Activated CD4-positive, alpha-beta T cell treated with anti-CD3 and anti-CD28 coated beads for 1 hour (primary cell): ENCODE results near the gene TXNDC12.
"Not testable (repeated sequence)": the region's sequence is repeated elsewhere in the genome, so short reads cannot be mapped to it uniquely, and the experiment has no call there.

Source experiments
- DNase-seq: peaks from one replicate; pipeline ENCODE4 v3.0.0-alpha.2; 2020

The TXNDC12 gene

DNA sequence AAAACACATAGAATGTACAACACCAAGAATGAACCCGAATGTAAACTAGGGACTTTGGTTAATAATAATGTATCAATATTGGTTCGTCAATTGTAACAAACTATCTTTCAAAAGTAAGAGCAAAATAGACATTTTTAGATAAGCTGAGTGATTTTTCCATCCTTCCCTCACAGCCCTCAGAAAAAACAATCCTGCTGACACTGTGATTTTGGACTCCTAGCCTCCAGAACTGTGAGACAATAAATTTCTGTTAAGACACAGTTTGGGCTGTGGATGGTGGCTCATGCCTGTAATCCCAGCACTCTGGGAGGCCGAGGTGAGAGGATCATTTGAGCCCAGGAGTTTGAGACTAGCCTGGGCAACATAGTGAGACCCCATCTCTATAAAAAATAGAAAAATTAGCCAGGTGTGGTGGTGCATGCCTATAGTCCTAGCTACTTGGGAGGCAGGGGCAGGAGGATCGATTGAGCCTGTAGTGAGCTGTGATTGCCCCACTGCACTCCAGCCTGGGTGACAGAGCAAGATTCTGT, 9.3 kb downstream of the TXNDC12 start:
- DNase-seq: not testable (repeated sequence)

DNA sequence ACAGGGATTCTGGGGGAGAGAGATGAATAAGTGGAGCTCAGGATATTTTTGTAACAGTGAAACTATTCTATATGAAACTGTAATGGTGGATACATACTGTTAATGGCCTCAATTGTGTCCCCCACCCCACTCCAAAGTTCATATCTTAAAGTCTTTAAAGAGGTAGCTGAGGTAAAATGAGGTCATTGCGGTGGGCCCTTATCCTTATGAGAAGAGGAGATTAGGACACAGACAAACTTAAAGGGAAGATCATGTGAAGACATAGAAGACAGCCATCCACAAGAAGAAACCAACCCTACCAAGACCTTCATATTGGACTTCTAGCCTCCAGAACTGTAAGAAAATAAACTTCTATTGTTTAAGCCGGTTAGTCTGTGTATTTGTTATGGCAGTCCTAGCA, 9.8 kb downstream of the TXNDC12 start:
- DNase-seq: no peak

DNA sequence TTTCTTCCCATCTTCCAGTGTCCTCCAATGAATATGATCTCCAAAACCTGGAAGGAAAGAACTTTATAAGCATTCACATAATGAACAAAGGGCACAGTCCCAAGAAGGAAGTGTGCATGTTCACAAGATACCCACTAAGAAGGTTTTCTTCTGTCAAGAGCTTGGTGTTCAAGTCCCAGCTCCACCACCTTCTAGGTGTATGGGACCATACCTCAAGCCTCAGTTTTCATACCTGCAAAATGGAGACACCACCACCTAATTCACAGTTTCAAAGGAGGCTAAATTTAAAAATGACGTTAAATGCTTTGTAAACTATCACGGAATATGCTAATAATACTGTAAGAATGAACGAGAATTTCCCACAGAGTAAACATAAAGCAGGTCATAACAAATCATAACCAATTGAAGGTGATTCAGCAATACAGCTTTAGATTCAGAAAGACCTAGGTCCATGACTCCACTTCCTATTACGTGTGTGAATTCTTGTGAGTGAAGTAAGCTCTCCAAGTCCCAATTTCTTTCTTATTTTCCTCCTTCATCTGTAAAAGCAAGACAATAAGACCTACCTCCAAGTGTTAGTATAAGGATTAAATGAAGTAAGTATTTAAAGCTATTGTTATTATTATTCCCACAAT, 13.3 kb downstream of the TXNDC12 start:
- DNase-seq: no peak

DNA sequence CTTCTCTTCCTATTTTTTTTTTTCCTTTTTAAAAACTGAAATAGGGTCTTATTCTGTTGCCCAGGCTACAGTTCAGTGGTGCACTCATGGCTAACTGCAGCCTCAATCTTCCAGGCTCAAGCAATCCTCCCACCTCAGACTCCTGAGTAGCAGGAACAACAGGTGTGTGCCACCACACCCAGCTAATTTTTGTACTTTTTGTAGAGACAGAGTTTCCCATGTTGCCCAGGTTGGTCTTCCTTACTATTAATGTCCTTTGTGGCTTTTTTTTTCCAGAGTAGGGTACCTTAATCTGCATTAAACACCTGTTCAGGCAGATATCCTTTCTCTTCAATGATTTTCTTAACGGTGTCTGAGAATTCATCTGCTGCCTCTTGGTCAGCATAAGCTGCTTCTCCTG, 17.1 kb downstream of the TXNDC12 start:
- DNase-seq: no peak

DNA sequence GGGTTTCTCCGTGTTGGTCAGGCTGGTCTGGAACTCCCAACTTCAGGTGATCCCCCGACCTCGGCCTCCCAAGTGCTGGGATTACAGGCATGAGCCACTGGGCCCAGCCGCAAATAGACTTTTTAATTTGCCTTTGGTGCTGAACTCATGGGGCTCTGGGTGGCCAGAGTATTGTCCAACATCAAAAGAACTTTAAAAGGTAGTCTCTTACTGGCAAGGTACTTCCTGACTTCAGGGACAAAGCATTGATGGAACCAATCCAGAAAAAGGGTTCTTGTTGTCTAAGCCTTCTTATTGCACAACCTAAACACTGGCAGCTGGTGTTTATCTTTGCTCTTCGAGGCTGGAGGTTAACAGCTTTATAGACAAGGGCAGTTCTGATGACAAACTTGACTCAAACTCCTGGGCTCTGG, 17.6 kb downstream of the TXNDC12 start:
- DNase-seq: no peak

DNA sequence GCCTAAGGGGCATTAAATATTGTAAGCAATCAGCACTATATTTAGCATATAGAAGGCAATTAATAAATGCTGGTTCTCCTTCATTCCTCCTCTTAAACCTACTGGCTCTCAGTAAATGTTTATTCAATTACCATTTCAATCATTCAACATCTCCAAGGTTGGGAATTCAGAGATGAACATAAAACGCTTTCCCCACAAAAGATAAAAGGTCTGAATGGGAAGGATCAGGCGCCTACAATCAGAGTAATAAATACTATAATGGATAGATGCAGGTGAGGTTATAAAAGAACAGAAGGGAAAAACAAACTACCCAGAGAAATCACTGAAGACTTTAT, 21.0 kb downstream of the TXNDC12 start:
- DNase-seq: no peak

DNA sequence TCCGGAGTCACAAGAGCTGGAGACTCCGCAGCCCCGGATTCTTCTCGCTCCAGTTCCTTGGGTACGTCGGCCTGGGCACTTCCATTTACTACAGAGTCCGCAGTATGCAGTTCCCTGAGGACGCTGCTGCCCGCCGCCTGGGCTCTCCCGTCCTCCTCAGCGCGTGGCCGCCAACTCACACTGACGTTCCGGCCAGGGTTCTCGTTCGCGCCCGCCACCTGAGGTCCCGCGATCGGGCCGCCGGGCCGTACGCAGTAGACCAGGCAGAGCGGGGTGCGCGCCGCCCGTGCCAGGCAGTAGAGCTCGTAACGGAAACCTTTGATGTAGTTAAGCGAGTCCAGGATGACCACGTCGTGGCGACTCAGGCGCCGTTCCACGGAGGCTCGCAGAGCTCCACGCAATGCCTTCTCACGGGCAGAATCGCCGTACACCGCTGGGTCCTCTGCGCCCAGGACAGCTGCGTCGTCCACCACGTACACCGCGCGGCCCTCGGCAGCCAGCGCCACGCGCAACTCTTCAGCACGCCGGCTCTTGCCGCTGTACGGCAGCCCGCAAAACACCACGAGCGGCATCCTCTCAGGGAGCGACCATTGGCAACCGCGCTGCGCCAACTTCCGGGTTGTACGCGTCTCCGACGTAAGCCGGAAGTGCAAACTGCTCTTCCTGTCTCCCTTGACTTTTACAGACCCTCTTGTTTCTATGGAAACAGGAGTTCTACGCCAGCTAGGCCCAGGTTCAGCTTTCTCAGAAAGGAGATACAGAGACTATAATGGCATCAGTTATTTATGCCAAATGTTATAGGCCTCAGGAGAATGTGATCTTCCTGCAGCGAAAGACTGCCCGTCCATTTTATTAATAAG, 21.6 kb downstream of the TXNDC12 start, which contains the start of gene KTI12:
Gene KTI12 (minus strand): TSS at position 621 of the 860 bp plus-strand sequence. CDS start 49 bp downstream, at position 572.
- peak; percentile 78 for DNase-seq

DNA sequence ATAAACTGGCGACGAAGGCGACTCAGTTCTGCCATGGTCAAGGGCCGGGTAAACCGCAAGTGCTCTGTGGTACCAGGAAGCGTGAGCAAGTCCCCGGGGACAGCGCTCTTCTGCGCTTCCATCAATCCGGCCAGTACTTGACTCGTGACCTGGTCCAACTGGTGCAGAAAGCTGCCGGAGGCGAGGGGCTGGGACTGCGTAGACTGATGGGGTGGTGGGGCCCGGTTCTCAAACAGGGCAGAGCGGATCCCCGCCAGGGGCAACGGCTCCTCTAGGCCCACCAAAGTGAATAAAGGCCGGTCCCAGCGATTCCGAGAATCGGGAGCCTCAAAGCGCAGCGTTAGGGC, 22.2 kb downstream of the TXNDC12 start:
- DNase-seq: no peak

DNA sequence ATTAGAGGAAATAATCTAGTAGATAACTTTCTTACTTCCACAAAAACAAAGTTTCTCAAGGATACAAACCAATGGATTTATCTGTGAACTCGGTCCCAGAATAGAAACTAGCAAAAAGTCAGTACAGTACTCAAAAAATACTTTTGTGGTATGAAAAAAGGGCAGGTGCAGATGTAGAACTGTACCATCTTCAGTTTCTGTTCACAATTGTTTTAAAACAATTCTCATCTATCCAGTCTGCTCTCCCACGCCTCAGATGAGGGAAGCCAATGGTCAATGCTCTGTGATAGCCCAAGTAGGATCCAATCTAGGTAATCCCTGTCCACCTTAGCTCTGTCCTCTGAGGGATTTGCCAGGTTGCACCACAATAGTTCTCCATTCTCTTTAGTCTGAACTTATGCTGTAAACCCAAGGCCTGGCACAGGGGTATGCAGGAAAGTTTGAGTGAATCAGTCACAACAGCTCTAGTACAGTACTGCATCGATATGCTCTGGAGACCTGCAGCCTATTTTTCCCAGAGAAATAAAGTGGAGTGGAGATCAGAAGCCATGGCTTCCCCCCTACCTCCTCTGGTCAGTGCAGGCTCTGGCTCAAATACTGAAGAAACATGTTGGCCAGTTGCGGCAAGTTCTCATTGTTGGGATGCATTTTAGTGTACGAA, 22.7 kb downstream of the TXNDC12 start:
- DNase-seq: no peak

DNA sequence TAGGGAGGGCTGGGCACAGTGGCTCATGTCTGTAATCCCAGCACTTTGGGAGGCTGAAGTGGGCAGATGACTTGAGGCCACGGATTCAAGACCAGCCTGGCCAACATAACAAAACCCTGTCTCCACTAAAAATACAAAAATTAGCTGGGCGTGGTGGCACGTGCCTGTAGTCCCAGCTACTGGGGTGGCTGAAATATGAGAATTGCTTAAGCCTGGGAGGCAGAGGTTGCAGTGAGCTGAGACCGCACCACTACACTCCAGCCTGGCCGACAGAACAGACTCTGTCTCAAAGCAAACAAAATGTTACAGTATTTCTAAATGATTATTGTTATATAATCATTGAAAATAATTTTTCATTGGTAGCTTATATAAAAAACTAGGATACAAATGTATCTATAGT, 26.2 kb downstream of the TXNDC12 start:
- DNase-seq: not testable (repeated sequence)

DNA sequence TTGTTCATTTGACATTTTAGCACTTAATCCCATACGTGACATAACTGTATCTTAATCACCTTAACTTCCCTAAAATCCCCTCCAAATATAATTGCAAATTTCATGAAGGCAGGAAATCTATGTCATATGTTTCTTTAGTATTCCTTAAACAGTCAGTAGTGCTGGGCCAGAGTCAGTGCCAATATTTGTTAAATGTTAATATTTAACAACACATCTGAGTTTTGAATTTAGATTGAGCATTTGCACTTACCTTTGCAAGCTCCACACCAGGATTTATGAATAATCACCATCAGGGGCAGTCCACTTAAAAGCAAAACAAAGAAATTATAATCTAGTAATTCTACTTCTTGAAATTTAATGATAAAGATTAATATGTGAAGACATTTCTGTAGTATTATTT, 26.7 kb downstream of the TXNDC12 start:
- DNase-seq: no peak

DNA sequence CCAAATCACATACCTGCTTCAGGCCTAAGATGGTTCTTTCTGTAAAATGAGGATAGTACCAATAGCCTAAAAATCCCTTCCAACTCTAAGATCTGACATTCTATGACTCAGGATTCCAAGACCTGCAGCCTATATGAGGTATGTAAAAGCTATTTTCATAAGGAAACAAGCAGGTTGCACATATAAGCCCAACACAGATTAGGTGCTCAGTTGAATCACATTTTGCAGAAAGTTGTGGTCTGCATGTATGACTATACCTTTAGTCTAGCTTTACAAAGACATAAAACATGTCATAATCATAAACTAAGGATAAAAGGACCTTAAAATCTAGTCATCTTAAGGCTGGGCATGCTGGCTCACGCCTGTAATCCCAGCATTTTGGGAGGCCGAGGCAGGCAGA, 28.7 kb downstream of the TXNDC12 start:
- DNase-seq: no peak

DNA sequence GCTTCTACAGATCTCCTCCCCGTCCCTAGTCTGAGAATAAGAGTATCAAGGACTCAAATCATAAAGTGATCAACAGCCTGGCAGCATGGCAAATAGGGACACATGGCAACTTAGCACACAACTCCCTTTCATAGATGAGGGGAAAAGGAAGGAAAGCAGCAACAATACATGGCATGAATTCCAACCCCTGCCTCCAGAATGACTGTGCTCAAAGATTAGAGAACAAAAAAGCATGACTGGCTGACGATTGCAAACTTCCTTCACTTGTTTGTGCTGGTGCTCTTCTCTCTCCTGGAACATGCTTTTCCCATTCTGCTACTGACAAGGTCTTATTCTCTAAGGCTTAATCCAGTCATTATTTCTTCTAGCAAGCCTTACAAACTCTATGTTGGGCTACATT, 32.9 kb downstream of the TXNDC12 start:
- no peak for DNase-seq

DNA sequence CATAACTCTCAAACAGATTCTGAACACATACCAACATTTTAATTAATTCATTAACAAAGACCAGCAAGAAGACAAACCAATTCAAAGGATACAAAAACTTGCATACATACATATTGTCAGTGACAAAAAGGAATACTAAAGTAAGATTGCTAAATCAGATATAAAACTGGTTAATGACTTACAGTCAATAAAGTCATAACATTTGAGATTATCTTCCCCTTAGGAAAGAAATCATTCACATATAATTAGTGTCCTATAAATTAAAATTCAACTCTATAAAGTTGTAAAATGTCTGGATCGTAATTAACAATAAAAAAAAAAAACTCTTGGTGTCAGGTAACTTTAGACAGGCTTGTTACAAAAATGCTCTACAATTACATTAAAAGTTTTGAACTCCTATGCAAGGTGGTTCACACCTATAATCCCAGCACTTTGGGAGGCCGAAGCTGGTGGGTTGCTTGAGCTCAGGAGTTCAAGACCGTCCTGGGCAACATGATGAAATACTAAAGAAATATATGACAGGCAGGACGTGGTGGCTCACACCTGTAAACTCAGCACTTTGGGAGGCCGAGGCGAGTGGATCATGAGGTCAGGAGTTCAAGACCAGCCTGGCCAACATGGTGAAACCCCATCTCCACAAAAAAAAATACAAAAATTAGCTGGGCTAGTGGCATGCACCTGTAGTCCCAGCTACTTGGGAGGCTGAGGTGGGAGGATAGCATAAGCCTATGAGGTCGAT, 46.8 kb downstream of the TXNDC12 start:
- DNase-seq: no peak

DNA sequence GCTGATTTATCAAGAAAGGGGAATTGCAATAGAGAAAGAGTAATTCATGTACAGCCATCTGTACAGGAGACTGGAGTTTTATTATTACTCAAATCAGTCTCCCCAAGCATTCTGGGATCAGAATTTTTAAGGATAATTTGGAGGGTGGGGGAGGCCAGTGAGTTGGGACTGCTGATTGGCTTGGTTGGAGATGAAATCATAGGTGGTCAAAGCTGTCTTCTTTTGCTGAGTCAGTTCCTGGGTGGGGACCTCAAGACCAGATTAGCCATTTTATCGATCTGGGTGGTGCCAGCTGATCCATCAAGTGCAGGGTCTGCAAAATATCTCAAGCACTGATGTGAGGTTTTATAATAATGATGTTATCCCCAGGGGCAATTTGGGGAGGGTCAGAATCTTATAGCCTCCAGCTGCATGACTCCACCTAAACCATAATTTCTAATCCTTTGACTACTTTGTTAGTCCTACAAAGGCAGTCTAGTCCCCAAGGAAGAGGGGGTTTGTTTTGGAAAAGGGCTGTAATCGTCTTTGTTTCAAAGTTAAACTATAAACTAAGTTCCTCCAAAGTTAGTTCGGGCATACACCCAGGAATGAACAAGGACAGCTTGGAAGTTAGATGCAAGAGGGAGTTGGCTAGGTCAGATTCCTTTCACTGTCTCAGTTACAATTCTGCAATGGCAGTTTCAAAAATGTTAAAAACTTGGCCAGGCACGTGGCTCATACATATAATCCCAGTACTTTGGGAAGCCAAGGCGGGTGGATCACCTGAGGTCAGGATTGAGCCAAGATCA, 47.6 kb downstream of the TXNDC12 start:
- no peak for DNase-seq

DNA sequence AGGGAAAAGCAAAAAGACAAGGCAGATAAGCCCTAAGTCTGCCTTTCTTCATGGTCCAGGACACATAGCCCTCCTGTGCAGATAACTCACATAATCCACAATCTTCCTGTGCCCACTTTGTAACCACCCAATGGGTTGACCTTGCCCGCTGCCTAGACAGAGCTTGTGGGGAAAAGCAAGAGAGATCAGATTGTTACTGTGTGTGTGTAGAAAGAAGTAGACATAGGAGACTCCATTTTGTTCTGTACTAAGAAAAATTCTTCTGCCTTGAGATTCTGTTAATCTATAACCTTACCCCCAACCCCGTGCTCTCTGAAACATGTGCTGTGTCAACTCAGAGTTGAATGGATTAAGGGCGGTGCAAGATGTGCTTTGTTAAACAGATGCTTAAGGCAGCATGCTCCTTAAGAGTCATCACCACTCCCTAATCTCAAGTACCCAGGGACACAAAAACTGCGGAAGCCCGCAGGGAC, 48.9 kb downstream of the TXNDC12 start:
- DNase-seq: not testable (repeated sequence)

DNA sequence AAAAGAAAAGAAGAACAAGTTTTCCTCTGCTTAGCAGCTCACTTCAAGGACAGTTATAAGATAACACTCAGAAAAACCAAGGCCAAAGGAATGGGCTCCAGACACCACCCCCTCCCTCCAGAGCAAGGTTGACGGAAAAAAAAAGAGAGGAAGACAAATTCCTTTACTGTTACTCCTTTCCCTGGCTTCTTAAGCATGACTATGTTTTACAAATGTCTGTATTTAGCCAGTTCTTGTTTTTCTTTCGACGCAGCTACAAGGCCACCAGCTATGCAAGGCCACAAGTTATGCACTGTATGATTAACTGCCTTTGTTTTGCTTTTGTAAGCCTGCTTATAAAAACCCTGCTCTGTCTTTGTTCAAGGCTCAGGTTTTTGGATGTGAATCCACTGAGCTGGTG, 49.4 kb downstream of the TXNDC12 start:
- DNase-seq: not testable (repeated sequence)

DNA sequence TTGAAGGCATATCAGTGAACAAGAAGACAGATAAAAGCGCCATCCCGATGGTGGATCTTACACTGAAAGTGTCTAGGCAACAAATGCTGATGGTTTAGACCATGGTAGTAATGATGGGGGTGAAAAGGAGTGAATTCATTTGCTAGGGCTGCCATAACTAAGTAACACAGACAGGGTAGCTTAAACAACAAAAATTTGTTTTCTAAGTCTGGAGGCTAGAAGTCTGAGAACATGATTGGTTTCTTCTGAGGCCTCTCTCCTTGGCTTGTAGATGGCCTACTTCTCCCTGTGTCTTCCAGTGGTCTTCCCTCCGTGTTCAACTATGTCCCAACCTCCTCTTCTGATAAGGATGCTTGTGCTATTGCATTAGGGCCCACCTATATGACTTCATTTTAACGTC, 51.1 kb downstream of the TXNDC12 start:
- DNase-seq: no peak

DNA sequence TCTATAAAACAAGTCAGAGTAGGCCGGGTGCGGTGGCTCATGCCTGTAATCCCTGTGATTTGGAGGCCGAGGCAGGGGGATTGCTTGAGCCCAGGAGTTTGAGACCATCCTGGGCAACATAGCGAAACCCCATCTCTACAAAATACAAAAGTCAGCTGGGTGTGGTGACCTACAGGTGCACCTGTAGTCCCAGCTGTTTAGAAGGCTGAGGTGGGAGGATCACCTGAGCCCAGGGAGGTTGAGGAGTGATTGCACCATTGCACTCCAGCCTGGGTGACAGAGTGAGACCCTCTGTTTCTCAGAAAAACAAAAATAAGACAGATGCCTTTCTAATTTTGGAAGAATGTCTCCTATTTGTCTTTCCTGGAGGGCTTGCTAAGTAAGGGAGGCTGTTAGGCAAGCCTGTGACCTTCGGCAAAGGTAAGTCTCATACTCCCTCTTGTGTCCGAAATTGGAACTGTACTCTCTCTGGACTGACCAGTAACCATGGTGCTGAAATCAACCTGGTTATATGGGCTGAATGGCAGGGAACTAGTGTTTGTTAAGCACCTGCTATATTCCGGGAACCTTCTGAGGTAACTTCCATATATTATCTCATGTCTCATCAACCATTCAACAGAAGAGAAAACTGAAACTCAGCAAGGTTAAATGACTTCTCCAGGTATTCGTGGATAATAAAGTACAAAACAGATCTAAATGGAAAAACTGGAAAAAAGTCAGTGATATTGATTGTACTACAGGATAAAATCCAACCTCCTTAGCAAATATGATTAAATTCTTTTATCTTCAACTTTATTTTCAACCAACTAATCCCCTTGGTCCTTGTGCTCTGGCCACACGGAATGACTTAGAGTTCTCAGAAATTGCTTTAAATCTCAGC, 52.7 kb downstream of the TXNDC12 start:
- DNase-seq: no peak

DNA sequence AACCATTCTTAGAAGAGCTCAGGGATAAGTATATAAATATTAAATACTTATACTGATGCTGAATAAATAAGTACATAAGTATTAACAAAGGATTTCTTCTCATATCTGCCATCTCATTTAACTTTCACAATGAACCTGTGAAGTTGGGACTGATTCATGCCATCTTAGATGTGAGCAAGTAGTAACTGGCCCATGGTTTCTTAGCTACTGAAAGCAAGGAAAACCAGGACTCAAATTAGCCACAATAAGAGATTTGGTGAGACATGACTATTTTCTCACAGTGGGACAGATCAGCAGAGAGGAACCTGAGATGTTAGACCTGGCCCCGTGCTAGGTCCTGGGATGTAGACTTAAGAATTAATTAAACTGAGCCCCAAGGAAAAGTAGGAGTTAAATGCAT, 56.3 kb downstream of the TXNDC12 start:
- DNase-seq: no peak

DNA sequence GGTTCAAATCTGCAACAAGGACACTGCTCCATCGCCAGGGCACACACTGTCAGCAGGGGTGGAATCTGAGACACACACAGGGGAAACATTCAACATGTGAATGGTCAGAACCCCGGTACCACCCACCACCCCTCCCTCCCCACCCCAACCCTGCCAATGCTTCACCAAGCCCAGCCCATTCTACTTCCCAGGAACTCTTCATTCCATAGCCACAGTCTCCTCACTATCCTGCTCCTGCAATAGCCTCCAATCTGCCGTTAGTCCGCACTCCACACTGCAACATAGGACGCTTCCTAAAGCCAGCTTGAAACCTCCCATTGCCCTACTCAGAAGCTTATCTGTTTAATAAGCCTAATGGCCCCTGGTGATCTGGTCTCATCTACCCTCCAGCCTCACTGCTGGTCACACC, 57.0 kb downstream of the TXNDC12 start:
- DNase-seq: no peak
